Measurements from ENCODE around the gene PYGB.

Gene PYGB

GRCh38 chr20:25247956-25248785 is at the start of gene PYGB:
Gene PYGB, plus strand, starts transcription at chr20:25248085. Its CDS starts 94 bp downstream, at chr20:25248179.
- DNase-seq (ENCODE audit: low read depth) = peak; percentile 33

DNA sequence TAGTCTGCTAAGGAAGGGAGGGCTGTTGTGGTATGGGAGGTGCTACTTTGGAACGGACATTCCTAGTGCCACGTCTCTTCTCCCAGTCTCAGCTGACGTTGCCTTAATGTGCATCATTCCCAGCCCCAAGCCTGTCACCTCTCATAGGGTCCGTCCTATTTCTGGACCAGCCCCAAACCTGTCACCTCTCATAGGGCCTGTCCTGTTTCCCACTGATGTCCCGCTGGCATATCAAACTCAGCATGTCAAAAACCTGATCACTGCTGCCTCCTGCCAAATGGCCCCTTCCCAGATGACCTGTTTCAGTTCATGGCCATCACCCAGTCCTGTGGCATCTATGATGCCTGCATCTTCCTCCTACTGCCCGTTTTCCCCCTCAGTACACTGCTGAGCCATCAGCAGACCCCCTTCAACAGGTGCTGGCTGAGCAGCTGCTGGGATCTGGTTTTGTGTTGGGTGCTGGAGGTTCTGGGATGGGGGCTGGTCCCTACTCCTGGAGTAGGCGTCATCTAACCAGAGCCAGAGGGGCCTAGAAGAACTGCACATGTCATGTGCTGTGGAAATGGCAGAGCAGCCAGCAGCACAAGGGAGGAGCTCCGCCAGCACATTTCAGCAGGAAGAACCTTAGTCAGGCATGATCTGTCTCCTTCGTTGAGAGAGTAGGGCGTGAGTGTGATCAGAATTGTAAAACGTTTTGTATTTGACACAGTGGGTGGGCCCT is 49.1 kb upstream of the PYGB start:
- DNase-seq (ENCODE audit: low read depth) = no peak

DNA sequence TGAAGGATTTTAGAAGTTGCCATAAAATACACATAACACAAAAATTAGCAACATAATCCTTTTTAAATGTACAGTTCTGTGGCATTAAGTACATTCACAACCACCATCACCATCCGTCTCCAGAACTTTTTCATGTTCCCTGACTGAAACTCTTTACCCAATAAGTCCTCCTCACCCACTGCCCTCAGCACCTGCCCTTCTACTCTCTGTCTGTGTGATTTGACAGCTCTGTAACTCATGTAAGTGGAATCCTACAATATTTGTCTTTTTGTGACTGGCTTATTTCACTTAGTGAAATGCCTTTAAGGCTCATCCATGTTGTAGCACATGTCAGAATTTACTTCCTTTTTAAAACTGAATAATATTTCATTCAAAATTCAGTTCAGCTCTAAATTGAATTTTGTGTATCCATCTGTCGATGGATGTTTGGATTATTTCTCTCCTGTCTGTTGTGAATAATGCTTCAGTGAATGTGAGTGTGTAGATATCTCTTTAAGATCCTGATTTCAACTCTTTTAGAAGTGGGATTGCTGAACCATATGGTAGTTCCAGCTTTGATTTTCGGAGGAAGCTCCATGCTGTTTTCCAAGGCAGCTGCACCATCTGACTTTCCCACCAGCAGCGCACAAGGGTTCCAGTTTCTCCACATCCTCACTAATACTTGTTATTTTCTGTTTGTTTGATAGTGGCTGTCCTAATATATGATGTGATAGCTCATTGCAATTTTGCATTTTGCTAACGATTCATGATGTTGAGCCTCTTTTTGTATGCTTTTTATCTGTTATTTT is 48.2 kb upstream of the PYGB start:
- no peak for DNase-seq (ENCODE audit: low read depth)

DNA sequence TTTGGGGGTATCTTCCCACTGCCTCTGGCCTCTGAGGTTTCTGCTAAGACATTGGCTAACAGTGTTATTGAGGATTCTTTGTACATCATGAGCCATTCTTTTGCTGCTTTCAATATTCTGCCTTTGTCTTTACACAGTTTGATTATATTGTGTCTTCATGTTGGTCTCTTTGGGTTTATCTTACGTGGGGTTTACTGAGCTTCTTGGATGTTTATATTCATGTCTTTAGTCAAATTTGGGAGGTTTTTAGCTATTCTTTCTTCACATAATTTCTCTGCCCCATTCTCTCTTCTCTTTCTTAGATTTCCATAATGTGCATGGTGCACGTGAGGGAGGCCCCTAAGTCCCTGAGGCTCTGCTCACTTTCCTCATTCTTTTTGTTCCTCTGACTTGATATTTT is 44.8 kb upstream of the PYGB start:
- DNase-seq (ENCODE audit: low read depth) = no peak

GRCh38 chr20:25203871-25204320 is 44.0 kb upstream of the PYGB start:
- no peak for DNase-seq (ENCODE audit: low read depth)

DNA sequence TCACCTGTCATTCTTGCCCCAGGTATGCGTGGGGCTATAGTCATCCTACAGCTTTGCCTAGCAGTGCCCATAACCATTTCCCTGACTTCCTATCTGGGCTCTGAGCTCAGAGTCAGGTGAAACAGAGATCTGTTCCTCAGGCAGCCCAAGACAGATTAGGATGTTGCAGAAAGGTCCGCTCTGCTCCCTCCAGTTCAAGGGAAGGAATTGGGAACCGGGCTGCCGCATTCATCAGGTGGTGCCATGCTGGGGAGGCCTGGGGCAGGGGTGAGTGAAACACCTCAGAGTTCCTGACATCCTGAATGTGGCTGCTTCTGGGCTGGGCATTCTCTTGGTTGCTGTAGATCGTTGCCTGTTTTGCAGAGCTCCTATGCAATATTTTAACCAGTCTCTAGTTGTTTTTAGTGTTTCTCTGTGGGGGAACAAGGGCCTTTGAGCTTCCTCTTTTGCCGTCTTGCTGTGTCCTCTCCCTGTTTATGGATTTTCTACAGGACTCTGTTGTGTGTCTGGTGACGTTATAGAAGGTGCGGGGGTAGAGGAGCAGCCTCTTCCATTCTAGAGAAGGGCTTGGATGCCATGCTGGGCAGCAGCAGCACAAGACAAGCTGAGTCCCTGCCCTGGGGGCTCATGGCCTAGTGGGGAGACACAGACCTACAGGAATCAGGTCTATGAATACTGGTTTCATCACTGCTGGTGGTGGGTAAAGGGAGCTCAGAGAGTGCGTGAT is 43.2 kb upstream of the PYGB start:
- DNase-seq (ENCODE audit: low read depth) = no peak

DNA sequence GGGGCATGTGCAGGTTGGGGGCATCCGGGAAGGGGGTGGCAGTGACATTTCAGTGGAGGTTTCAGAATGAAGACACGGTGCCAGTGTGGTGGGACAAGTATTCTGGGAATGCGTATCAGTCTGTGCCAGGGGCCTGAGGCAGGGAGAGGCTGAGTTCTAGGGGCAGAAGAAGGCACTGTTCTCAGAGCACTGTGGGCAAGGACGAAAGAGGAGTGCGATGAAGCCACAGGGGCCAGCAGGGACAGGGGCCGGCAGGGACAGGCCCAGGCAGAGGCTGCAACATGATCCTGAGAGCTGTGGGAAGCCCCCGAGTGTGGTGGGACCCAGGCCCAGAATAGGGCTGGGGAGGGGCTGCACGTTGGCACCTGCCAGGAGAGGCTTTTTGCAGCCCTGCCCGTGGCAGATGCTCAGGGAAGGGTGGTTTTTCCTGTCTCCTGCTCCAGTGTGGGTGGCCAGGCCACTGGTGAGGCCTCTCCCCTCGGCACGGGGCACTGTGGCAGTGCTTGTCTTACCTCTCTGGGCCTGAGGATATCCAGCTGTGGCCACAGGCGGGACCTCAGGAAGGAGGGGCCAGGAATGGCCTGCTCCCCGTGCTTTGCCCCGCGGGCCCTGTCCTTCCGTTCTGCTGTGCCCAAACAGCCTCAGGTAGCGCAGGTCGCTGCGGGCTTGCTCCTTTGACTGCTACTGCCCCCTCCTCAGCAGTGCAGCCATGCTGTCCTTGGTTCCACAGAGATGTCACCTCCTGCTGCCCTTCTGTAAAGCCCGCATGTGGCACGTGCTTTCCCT is 42.4 kb upstream of the PYGB start:
- no peak for DNase-seq (ENCODE audit: low read depth)

DNA sequence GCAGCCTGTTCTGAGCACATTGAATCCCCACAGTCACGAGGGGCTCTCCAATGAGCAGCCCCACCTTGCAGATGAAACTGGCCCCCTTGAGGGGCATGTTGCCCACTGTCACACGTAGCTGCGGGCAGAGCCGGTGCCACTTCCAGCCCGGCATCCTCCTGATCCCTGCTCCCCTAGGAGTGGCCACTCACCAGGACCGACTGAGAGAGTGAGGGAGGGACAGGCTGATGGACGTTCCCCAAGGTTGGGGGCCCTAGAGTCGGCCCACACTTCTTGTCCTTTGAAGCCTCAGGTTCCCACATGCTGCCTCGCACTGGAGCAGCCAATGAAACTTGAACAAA is 41.9 kb upstream of the PYGB start:
- no peak for DNase-seq (ENCODE audit: low read depth)

GRCh38 chr20:25206548-25206947 is 41.3 kb upstream of the PYGB start:
- DNase-seq (ENCODE audit: low read depth) = no peak

DNA sequence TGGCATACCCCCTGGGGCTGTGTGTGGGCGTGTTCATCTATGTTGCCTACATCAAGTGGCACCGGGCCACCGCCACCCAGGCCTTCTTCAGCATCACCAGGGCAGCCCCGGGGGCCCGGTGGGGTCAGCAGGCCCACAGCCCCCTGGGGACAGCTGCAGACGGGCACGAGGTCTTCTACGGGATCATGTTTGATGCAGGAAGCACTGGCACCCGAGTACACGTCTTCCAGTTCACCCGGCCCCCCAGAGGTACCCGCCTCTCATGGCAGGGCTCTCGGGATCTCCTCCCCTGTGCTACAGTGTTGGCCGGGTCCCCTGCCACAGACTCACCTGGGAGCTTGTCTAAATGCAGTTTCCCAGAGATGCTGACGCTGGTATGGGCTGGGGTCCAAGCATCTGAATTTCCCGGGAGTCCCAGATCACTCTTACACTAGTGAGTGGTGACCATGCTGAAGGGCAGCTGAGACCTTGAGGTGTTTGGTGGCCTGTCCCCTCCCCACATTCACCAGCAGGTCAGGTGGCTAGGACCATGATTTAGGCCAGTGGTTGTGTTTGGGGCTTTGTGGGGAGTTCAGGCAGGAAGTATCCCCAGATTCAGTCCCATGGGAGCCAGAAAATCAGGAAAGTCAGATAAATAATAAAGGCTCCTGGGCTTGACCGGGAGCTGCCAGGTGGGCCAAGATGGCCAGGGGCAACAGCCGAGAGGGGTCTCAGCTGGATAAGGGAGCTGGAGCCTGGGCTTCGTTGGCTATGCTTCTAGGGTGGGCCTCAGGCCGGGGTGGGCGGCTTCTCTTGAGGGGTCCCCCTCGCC is 40.5 kb upstream of the PYGB start:
- no peak for DNase-seq (ENCODE audit: low read depth)

- DNase-seq (ENCODE audit: low read depth) = no peak
These were observed 39.8 kb upstream of the PYGB start for GRCh38 chr20:25207960-25208534.

DNA sequence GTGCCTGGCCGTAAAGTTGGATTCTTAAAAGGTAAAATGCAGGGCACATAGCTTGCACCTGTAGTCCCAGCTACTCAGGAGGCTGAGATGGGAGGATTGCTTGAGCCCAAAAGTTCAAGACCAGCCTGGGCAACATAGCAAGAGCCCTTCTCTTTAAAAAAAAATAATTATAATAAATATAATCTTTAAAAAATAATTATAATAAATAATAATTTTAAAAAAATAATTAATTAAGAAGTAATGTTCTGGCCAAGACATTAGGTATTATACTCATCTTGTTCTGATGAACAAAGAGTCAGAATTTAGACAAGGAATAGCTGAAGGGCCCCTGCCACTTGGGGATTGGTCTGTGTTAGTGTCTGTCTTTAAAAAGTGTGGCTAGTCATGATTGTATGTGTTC is 38.5 kb upstream of the PYGB start:
- no peak for DNase-seq (ENCODE audit: low read depth)

- no peak for DNase-seq (ENCODE audit: low read depth)
These were observed 38.0 kb upstream of the PYGB start for GRCh38 chr20:25209911-25210310.

- DNase-seq (ENCODE audit: low read depth) = no peak
These were observed 36.6 kb upstream of the PYGB start for GRCh38 chr20:25211273-25211672.

DNA sequence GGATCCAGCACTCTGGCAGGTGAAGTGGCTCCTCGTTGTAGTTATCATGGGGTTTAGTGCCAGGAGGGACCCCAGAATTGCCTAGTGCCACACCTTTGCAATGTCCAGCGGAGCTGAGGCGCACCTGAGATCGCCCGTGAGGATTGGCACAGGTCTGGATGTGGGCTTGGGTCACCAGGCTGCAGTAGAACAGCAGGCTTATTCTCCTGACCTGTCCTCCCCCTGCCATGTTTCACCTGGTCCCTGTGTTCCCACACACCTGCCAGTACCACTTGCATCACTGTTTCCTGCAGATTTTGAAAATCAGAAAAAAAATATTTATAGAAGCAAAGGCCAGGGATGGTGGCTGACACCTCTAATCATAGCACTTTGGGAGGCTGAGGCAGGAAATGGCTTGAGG is 35.6 kb upstream of the PYGB start:
- no peak for DNase-seq (ENCODE audit: low read depth)

GRCh38 chr20:25213566-25214425 is 34.1 kb upstream of the PYGB start:
- no peak for DNase-seq (ENCODE audit: low read depth)

DNA sequence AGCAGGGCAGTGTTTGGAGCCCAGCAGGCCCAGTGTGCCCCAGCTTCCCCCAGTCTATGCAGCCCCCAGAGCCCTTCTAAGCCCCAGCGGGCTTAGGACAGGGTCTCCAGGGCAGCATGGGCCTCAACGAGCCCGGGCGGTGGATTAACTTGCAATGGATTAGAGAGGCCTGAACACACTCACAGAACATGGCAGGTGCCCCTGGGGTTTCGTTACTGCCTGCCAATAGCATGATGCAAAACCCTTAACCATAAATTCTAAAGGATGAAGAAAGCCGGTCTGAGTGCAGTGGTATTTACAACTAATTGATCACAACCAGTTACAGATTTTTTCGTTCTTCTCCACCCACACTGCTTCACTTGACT is 33.5 kb upstream of the PYGB start:
- DNase-seq (ENCODE audit: low read depth) = no peak

DNA sequence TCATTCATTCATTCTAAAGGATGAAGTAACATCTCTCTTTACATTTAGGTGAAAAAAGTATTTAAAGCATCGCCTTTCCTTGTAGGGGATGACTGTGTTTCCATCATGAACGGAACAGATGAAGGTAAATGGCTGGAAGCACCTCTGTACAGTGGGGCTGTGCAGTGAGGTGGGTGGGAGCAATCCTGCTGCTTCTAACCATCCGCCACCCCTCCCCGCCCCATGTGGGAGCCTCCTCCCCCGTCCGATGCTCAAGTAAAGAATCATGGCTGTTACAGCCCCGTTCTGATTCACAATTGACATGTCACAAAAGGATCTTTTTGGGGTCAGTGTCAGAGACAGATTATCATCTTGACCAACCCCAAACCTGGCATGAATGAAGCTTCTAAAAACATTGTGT is 33.1 kb upstream of the PYGB start:
- no peak for DNase-seq (ENCODE audit: low read depth)

GRCh38 chr20:25215521-25215920 is 32.4 kb upstream of the PYGB start:
- no peak for DNase-seq (ENCODE audit: low read depth)

Measured in stimulated activated CD8-positive, alpha-beta memory T cell treated with anti-CD3 and anti-CD28 coated beads, Interleukin-7, amount 100 ng/mL, for 24 hours (primary cell).